ENCODE results near the gene C11orf91.
"Not testable (repeated sequence)": the region's sequence is repeated elsewhere in the genome, so short reads cannot be mapped to it uniquely, and the experiment has no call there.

The C11orf91 gene

DNA sequence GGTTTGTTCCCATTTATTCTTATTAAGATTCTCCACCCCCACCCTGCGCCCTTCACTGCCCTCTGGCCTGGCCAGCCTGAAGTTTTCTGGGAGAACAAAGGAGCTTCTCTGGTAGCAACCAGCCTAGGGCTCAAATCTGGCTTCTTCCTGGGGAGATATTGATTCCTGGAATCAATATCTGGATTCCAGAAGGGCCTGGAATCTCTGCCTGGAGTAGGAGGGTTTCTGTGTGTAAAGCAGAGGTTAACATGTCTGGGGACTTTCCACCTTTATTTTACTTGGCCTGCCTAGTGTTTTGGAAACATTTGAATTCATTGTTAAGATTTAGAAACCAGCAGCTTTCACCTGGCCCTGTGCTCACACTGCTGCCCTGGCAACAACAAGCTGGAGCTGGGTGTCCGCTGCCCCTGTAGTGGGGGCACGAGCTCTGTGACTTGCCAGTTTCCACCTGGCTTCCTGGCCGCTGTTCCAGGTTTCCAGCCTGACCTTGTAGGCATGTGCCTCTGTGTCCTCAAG, 5.5 kb downstream of the C11orf91 start:
- no peak for DNase-seq

DNA sequence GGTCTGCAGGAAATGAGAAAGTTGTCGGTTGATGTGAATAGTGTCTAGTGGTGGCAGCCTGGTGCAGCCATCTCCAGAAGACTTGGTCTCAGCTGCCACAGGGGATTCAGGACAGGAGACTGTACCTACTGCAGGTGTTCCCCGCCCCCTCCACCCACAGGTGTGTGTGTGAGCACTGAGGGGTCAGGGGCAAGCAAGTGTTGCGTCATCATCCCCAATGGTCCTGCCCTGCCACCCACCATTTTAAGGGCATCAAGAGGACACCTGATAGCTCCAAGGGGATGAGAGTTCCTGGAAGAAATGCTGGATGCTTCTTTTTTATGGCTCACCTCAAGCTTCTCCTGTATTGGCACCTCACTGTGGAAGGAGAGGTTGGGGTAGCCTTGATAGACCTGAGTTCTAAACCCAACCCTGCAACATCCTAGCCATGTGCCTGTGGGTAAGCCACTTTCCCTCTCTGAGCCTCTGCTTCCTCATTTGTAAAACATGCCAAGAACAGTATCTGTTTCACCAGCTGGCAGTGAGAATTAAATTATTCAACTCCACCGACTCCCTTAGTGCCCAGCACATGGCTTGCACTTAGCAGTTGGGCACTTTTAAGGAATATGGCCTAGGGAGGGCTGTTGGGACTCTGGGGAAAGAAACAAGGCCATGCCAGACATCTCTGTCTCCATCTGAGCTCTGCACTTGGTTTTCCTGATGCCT, 6.1 kb downstream of the C11orf91 start:
- no peak for DNase-seq

DNA sequence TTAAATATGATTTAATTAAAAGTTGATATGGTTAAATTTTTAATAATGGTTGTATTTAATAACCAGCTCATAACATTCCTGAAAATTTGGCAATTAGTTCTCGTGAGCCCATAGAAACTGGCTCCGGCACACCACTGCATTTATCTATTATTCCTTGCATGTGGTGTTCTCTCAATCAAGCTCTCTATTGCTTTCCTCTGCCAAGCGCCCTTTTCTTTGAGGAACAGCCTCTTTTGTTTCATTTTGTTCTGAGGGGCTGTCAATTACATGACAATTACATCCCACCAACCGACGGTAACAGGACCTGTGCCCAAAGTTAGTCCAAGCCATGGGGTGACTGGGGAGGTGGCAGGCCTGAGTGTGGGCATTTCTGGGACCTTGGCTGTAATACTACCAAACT, 8.1 kb downstream of the C11orf91 start:
- no peak for DNase-seq

- no peak for DNase-seq
Observed at GRCh38 chr11:33692013-33692504, 8.6 kb downstream of the C11orf91 start.

DNA sequence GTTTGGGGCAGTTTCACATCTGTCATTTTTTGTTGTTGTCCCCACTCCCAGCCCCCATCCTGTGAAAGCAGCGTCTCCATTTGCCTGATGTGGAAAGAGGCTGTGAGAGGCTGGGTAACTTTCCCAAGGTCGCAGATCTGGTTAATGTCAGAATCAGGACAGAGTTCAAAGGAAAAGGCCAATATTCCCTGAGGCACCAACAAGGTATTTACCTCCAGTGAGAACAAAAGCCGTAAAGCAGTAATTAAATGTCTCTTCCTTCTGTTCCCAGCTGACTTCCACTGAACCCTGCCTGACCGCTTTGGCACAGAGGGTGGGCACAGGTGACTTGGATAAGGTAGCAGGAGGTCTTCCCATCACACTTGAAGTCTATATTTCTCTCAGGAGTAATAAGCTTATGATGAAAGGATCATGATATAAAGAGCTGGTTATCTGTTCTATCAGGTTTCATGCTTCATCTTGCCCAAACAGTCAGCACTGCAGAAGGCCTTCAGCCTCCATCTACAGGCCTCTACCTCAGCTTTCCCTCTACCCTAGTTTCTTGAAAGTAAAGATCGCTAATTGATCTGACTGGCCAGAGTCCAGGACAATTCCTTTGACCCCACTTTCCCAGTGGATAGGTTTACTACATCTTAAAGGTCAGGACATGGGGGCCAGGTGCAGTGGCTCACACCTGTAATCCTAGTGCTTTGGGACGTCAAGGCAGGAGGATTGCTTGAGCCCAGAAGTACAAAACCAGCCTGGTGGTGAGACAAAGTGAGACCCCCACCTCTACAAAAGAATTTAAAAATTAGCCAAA, 9.4 kb downstream of the C11orf91 start:
- no peak for DNase-seq

- DNase-seq = no peak
Observed at GRCh38 chr11:33690290-33691065, 10.1 kb downstream of the C11orf91 start.

- no peak for DNase-seq
Observed at GRCh38 chr11:33689501-33689900, 11.1 kb downstream of the C11orf91 start.

DNA sequence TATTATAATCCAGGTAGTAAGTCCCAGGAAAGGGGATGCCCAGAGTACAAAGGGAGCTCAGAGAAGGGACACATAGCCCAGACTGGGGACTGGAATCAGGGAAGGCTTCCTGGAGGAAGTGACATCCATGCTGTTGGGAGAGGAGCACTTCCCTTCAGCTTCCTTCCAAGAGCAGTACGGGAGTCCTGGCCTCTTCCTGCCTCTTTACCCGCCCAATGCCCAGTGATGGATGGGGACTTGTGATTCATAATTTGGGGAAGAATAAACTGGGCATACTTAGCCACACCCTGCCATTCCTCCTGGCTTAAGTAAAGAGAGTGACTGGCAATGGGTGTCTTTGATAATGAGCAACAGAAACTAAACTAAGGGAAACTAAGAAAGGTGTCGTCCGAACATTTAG, 11.5 kb downstream of the C11orf91 start:
- no peak for DNase-seq

DNA sequence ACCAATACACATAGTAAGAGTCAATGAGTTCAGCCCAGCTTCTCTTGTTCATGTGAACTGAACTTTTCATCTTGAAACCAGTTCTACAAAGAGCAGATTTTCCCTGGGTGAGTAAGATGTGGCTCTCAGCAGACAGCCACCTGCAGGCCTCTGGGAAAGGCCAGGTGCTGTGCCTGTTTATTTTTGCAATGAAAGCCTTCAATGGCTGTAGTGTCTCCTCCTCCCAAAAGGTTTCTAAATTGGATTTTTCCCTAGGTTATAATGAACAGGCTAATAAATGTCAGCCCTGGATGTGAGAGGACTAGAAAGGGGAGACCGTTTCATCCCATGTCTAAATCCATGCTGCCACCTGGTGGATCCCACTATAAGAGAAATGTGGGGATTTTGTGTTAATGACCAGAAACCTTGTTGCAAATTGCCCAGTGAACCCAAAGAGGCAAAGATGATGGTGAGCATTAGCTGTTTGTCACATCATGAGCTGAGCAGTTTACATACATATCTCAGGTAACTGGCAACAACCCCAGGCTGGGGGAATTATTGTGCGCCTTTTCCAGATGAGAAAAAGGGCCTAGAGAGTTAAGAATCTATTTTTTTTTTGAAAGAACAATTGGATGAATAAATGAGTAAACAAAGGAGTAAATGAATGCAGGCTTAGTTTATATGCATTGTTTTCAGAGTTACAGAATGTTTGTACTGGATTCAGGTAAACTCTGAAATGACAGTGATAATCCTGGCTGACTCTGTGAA, 12.7 kb downstream of the C11orf91 start:
- DNase-seq = no peak

GRCh38 chr11:33685082-33685481, 15.5 kb downstream of the C11orf91 start:
- DNase-seq = no peak

- no peak for DNase-seq
Observed at GRCh38 chr11:33684003-33684706, 16.5 kb downstream of the C11orf91 start.

DNA sequence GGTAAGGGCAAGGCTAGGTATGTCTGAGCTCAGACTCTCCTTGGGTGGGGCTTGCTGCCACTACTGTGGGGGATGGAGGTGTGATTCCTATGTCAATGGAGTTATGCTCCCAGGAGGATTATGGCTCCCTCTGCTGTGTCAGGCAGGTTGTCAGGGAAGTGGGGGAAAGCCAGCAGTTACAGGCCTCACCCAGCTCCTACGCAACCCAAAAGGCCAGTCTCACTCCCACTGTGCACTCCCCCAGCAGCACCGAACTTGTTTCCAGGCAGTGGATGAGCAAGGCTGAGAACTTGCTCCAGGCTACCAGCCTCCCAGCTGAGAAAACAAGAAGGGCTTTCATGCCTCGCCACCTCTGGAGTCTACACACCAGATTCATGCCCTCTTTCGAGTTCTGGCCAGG, 18.2 kb downstream of the C11orf91 start:
- DNase-seq = no peak

- no peak for DNase-seq
Observed at GRCh38 chr11:33682019-33682418, 18.6 kb downstream of the C11orf91 start.

DNA sequence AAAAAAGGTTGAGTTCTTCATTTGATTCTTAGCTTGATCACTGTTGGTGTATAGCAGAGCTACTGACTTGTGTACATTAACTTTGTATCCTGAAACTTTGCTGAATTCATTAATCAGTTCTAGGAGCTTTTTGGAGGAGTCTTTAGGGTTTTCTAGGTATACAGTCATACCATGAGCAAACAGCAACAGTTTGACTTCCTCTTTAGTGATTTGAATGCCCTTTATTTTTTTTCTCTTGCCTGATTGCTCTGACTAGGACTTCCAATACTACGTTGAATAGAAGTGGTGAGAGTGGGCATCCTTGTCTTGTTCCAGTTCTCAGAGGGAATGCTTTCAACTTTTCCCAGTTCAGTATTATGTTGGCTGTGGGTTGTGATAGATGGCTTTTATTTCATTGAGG, 22.0 kb downstream of the C11orf91 start:
- not testable (repeated sequence) for DNase-seq

- no peak for DNase-seq
Observed at GRCh38 chr11:33674035-33674814, 26.4 kb downstream of the C11orf91 start.

- DNase-seq = no peak
Observed at GRCh38 chr11:33672273-33672672, 28.4 kb downstream of the C11orf91 start.

- DNase-seq = no peak
Observed at GRCh38 chr11:33670250-33671011, 30.2 kb downstream of the C11orf91 start.

DNA sequence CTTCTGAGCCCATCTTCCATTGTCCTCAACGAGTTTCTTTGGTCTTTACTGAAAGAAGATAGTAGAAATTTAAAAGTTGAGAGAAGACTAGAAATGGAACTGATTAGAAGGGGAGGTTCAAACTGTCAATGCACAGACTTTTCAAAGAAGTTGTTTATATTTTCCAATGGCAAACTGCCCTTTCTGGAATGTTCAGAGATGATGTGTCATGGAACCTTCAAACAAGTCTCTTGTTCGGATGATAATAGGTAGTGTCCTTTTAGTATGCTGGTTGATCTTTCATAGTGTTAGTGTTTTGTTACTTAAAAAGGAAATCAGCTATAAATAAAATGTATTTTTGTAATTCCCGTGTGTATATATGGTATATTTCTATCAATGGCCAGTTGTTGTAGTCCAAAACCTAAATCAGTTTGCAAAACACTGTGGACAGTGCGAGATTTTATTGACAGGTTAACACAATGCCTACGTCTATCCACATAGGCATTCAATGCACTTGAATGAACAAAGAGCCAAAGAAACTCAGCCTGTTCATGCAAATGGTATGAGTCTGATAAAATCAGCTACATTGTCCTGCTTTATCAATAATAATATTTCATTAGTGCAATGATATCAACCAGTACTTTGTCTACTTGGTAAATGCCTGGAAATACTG, 30.9 kb downstream of the C11orf91 start:
- DNase-seq = no peak

DNA sequence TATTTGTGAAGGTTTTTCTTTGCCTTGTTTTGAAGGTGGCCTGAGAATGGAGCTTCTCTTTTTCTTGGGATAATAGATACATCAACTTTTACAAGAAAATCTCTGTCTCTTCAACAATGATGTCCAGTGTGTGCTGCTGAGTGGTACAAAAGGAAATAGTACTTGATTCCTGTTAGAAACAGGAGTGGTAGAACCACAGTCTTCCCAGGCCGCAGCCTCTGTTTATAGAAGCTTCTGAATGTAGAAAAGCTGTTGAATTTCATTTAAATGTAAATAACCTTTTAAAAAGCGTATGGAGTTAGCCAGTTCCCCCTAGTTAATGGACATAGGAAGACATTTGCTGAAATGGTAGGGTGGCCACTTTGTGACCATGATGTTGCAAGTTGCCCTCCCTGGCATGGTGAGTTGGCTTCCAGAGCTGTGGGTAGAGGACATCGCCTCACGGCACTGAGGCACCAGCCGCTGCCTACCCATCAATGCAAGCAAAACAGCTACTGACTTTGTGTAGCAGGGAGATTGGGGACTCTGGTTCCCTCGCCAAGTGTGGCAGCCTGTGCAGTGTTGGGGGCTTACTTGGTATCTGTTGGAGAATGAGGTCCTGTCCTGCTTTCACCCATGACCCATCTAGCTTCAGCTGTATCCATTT, 31.6 kb downstream of the C11orf91 start:
- DNase-seq = no peak
